ENCODE data around the gene CCDC71. TPM values are rescaled to one million over a fixed set of nuclear protein-coding genes. Genes with fewer than 3 reads are reported as not detected.

CCDC71 gene
- total and polyA plus RNA-seq, 2 of the 13 experiments (the other 11 are each of a cell fraction or from before 2014, with no cell fraction given), result 9.7 to 14.3 TPM

DNA sequence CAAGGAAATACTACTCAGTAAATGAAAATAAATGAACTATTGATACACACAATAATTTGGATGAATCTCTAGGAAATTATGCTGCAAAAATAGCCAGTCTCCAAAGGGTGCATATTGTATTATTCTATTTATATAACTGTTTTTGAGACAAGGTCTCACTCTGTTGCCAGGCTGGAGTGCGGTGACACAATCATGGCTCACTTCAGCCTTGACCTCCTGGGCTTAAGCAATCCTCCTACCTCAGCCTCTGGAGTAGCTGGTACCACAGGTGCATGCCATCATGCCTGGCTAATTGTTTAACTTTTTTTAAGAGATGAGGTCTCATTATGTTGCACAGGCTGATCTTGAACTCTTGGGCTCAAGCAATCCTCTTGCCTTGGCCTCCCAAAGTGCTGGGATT lies 17.7 kb upstream of the CCDC71 start (continued):
- no peak for TF ChIP-seq MAF1 (CRISPR knock-in tag; IDR thresholded peaks at IDR 0.05; ENCODE audit: borderline replicate concordance)
- TF ChIP-seq, protein P1, sequence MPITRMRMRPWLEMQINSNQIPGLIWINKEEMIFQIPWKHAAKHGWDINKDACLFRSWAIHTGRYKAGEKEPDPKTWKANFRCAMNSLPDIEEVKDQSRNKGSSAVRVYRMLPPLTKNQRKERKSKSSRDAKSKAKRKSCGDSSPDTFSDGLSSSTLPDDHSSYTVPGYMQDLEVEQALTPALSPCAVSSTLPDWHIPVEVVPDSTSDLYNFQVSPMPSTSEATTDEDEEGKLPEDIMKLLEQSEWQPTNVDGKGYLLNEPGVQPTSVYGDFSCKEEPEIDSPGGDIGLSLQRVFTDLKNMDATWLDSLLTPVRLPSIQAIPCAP (CRISPR knock-in tag; IDR thresholded peaks at IDR 0.05; ENCODE audit: low read depth), result no peak
- no peak for TF ChIP-seq PAF1 (CRISPR knock-in tag; IDR thresholded peaks at IDR 0.05)
- TF ChIP-seq NCOA2 (CRISPR knock-in tag; IDR thresholded peaks at IDR 0.05), result peak; percentile 65
- peak; percentile 92 for TF ChIP-seq CEBPG (CRISPR knock-in tag; IDR thresholded peaks at IDR 0.05)
- no peak for TF ChIP-seq TGIF2 (CRISPR knock-in tag; IDR thresholded peaks at IDR 0.05)
- no peak for TF ChIP-seq PHF5A (CRISPR knock-in tag; IDR thresholded peaks at IDR 0.05; ENCODE audit: low read depth, unreplicated experiment)
- peak in 1 of 2 experiments; percentile 32; a peak in 1 of 4 replicates for TF ChIP-seq EP300 (IDR thresholded peaks at IDR 0.05; ENCODE audit: low read depth in 2 of 2, low read length in 2 of 2)
- TF ChIP-seq EP300 (CRISPR knock-in tag; IDR thresholded peaks at IDR 0.05; ENCODE audit: borderline replicate concordance), result no peak
- TF ChIP-seq, protein P2, sequence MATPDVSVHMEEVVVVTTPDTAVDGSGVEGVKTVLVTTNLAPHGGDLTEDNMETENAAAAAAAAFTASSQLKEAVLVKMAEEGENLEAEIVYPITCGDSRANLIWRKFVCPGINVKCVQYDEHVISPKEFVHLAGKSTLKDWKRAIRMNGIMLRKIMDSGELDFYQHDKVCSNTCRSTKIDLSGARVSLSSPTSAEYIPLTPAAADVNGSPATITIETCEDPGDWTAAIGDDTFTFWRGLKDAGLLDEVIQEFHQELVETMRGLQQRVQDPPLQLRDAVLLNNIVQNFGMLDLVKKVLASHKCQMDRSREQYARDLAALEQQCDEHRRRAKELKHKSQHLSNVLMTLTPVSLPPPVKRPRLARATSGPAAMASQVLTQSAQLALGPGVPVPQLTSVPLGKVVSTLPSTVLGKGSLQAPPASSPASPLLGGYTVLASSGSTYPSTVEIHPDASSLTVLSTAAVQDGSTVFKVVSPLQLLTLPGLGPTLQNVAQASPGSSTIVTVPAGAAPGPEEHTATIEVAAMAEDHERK (CRISPR knock-in tag; IDR thresholded peaks at IDR 0.05; ENCODE audit: low read depth), result no peak
- no peak for TF ChIP-seq ZNF569 (CRISPR knock-in tag; IDR thresholded peaks at IDR 0.05; ENCODE audit: borderline replicate concordance)
- TF ChIP-seq ISX (CRISPR knock-in tag; conservative IDR thresholded peaks at IDR 0.05), result no peak
- no peak for TF ChIP-seq ONECUT2 (CRISPR knock-in tag; IDR thresholded peaks at IDR 0.05)
- TF ChIP-seq ZNF614 (CRISPR knock-in tag; IDR thresholded peaks at IDR 0.05; ENCODE audit: borderline replicate concordance), result no peak
- no peak for TF ChIP-seq ATF7 (IDR thresholded peaks at IDR 0.05)
- TF ChIP-seq ATF7 (CRISPR knock-in tag; IDR thresholded peaks at IDR 0.05), result no peak
- no peak for TF ChIP-seq GZF1 (CRISPR knock-in tag; IDR thresholded peaks at IDR 0.05)
- TF ChIP-seq ATM (IDR thresholded peaks at IDR 0.05; ENCODE audit: borderline replicate concordance), result no peak
- no peak for TF ChIP-seq ZNF296 (CRISPR knock-in tag; conservative IDR thresholded peaks at IDR 0.05)
- peak; percentile 80 for TF ChIP-seq GATAD2A (CRISPR knock-in tag; IDR thresholded peaks at IDR 0.05)
- TF ChIP-seq, protein P3, sequence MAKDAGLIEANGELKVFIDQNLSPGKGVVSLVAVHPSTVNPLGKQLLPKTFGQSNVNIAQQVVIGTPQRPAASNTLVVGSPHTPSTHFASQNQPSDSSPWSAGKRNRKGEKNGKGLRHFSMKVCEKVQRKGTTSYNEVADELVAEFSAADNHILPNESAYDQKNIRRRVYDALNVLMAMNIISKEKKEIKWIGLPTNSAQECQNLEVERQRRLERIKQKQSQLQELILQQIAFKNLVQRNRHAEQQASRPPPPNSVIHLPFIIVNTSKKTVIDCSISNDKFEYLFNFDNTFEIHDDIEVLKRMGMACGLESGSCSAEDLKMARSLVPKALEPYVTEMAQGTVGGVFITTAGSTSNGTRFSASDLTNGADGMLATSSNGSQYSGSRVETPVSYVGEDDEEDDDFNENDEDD (CRISPR knock-in tag; IDR thresholded peaks at IDR 0.05; ENCODE audit: borderline replicate concordance), result no peak
- no peak for TF ChIP-seq NPAS2 (CRISPR knock-in tag; IDR thresholded peaks at IDR 0.05; ENCODE audit: borderline replicate concordance)
- TF ChIP-seq, protein P4, sequence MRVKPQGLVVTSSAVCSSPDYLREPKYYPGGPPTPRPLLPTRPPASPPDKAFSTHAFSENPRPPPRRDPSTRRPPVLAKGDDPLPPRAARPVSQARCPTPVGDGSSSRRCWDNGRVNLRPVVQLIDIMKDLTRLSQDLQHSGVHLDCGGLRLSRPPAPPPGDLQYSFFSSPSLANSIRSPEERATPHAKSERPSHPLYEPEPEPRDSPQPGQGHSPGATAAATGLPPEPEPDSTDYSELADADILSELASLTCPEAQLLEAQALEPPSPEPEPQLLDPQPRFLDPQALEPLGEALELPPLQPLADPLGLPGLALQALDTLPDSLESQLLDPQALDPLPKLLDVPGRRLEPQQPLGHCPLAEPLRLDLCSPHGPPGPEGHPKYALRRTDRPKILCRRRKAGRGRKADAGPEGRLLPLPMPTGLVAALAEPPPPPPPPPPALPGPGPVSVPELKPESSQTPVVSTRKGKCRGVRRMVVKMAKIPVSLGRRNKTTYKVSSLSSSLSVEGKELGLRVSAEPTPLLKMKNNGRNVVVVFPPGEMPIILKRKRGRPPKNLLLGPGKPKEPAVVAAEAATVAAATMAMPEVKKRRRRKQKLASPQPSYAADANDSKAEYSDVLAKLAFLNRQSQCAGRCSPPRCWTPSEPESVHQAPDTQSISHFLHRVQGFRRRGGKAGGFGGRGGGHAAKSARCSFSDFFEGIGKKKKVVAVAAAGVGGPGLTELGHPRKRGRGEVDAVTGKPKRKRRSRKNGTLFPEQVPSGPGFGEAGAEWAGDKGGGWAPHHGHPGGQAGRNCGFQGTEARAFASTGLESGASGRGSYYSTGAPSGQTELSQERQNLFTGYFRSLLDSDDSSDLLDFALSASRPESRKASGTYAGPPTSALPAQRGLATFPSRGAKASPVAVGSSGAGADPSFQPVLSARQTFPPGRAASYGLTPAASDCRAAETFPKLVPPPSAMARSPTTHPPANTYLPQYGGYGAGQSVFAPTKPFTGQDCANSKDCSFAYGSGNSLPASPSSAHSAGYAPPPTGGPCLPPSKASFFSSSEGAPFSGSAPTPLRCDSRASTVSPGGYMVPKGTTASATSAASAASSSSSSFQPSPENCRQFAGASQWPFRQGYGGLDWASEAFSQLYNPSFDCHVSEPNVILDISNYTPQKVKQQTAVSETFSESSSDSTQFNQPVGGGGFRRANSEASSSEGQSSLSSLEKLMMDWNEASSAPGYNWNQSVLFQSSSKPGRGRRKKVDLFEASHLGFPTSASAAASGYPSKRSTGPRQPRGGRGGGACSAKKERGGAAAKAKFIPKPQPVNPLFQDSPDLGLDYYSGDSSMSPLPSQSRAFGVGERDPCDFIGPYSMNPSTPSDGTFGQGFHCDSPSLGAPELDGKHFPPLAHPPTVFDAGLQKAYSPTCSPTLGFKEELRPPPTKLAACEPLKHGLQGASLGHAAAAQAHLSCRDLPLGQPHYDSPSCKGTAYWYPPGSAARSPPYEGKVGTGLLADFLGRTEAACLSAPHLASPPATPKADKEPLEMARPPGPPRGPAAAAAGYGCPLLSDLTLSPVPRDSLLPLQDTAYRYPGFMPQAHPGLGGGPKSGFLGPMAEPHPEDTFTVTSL (CRISPR knock-in tag; IDR thresholded peaks at IDR 0.05; ENCODE audit: borderline replicate concordance), result peak; percentile 34; the same call in 1 of the 2 replicates

All from HepG2 (cell line).